Bronchial epithelial cell (primary cell): ENCODE measurements around the gene EEPD1. TPM values are rescaled to one million over a fixed set of nuclear protein-coding genes. Genes with fewer than 3 reads are reported as not detected.

Experiments used
- DNase-seq: peaks from one replicate; pipeline ENCODE4 v3.0.0-alpha.2; 2010; ENCODE audit warnings: low read depth
- FAIRE-seq: peaks from 2 replicates; lab custom pipeline; 2011; peaks lifted over from hg19 to GRCh38; lab: Jason Lieb, UNC
- H3K27me3 ChIP-seq: 2 replicates; pipeline ENCODE4 v1.5.1; 2011; ENCODE audit warnings: low read length; ENCODE audit not compliant: control insufficient read depth, insufficient read depth
- H3K36me3 ChIP-seq: 2 replicates; pipeline ENCODE4 v1.5.1; 2011; ENCODE audit warnings: low read length; ENCODE audit not compliant: control insufficient read depth, insufficient read depth
- H3K4me3 ChIP-seq: 2 replicates; pipeline ENCODE4 v1.5.1; 2011; ENCODE audit warnings: mild to moderate bottlenecking, low read depth, low read length, control low read depth
- total RNA-seq: library from RNA; depleted of rRNA; stranded (reverse); fragments of >200 nt; gene quantifications from 2 replicates; pipeline ENCODE4 v1.2.1, GENCODE V29; 2014
- TF ChIP-seq, protein P1 (sequence below): IDR thresholded peaks from 2 replicates; pipeline ENCODE4 v1.5.1; 2011; ENCODE audit warnings: mild to moderate bottlenecking, moderate library complexity, low read length, control low read depth, inconsistent platforms; ENCODE audit not compliant: insufficient read depth, severe bottlenecking

EEPD1 gene
- total RNA-seq, 1 donor from 2014 or later, result 2.9 TPM

DNA sequence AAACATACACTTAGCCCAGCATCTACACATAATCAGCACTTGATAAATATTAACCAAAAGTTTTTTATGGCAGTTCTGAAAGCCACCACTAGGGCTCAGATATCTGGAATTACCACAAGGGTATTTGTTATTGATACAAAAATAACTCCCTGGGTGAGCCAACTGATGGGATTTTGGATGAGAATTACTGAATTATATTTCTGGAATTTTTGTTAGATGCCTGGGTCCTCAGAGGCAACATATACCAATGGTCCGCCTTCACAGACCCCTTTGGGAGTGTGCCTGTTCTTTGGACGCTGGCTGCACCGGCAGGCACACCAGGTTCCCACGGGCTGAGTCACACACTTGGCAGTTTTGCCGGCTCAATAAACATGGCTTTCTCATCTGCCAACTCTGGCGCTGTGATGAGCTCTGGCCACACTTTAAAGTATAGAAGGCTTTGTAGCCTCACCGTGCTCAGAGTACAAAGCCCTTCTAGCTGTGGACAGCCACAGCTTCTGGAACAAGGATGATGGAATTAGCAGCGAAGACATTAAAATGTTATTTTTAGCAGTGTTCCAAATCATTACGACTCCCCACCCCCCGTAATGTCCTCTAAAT is 24.5 kb upstream of the EEPD1 start:
- no peak for FAIRE-seq
- TF ChIP-seq, protein P1, sequence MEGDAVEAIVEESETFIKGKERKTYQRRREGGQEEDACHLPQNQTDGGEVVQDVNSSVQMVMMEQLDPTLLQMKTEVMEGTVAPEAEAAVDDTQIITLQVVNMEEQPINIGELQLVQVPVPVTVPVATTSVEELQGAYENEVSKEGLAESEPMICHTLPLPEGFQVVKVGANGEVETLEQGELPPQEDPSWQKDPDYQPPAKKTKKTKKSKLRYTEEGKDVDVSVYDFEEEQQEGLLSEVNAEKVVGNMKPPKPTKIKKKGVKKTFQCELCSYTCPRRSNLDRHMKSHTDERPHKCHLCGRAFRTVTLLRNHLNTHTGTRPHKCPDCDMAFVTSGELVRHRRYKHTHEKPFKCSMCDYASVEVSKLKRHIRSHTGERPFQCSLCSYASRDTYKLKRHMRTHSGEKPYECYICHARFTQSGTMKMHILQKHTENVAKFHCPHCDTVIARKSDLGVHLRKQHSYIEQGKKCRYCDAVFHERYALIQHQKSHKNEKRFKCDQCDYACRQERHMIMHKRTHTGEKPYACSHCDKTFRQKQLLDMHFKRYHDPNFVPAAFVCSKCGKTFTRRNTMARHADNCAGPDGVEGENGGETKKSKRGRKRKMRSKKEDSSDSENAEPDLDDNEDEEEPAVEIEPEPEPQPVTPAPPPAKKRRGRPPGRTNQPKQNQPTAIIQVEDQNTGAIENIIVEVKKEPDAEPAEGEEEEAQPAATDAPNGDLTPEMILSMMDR, result peak; percentile 48
- H3K27me3 ChIP-seq, result no peaks in the 10 kb centered on the region
- DNase-seq, result peak; percentile 85
- no peaks in the 10 kb centered on the region for H3K36me3 ChIP-seq
- no peak overlapping the region for H3K4me3 ChIP-seq

DNA sequence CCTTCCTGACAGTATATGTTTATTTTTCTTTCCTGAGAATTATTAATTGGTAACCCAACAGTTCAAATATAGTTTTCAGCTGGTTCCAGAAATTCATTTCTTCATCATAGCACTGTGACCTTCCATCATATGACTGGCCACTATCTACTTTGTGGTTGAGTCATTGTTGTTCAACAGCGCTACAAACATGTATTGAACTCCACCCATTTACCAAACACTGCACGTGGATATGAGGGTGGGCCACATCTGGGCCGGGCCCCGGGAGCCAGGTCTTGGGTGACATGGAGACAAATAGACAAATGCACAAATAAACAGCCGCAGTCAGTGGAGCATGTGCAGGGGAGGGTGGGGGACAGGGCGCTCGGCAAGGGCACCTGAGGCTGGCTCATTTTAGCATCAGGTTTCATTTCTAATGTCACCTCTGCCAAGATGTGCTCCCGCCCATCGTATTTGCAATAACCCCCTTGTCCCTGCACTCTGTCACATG is 24.0 kb upstream of the EEPD1 start:
- Histone ChIP-seq H3K27me3 (no peaks in the 10 kb centered on the region), H3K4me3 (no peak overlapping the region), H3K36me3 (no peaks in the 10 kb centered on the region)
- TF ChIP-seq, protein P1, result no peak
- DNase-seq (peak; percentile 76), FAIRE-seq (no peak)

DNA sequence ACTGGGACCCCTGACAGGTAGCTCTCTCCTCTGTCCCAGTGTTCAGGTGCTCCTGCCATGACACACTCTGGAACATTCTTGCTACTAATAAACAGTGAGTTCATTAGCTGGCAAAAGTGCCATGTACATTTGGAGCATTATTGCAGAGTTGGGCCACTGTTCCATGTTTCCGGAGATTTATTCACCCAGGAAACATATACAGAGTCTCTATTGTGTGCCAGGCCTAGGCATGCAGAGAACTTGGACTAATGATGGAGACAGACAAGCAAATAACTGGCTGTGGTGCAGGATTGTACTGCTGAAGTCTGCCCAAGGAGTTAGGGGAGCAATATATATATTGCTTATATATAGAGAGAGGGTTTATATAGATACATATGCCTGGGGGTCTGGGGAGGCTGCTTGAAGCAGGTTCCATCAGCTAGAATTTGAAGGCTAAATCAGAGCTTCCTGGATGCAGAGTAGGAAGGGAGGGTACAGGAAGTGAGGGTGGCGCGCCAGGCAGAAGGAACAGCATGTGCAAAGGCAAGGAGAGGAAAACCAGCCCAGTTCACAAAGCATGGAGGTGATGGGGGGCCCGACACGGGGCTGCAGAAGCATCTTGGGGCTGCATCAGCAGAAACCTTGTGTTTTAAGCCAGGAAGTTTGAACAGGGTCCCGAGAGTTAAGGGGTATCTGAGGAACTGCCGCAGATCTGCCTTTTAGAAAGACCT is 22.7 kb upstream of the EEPD1 start:
- no peak overlapping the region for H3K4me3 ChIP-seq
- DNase-seq (peak; percentile 24), FAIRE-seq (no peak)
- TF ChIP-seq, protein P1, result no peak
- no peaks in the 10 kb centered on the region for H3K36me3 ChIP-seq
- H3K27me3 ChIP-seq, result no peaks in the 10 kb centered on the region

DNA sequence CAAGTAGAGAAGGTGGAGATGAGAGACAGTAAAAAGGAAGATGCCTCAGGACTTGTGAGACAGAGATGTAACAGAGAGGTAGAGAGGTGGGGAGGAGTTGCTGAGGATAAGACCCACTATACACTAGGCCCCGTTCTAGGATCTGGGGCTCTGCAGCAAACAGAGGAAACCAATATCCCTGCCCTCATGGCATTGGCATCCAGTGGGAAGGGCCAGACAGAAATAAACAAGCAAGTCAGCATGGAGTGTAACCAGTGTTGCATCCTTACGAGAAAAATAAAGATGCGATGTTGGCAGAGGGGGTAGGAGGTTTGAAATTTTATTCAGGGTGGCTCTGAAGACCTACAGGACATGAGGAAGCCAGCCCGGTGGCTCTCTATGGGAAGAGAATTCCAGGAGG is 22.0 kb upstream of the EEPD1 start:
- TF ChIP-seq, protein P1, result no peak
- FAIRE-seq, result no peak
- peak; percentile 29 for DNase-seq

DNA sequence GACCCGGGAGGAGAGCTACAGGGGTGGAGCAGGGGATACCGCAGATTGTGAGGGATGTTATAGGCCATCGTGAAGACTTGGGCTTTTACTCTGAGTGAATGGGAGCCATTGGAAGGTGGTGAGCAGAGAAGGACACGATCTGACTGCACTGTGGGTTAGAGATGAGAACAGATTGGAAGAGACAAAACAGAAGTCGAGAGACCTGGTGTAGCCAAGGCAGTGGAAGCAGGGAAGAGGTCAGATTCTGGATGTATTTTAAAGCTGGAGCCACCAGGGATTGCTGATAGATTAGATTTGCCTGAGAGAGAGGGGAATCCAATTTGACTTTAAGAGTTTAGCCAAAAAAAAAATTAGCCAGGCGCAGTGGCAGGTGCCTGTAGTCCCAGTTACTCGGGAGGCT is 21.6 kb upstream of the EEPD1 start:
- TF ChIP-seq, protein P1, result no peak
- FAIRE-seq, result no peak
- H3K27me3 ChIP-seq, result no peaks in the 10 kb centered on the region

More for the DNA sequence above, 22.0 kb upstream of the EEPD1 start:
- Histone ChIP-seq H3K36me3 (no peaks in the 10 kb centered on the region), H3K27me3 (no peaks in the 10 kb centered on the region), H3K4me3 (no peak overlapping the region)

More for the DNA sequence above, 21.6 kb upstream of the EEPD1 start:
- H3K4me3 ChIP-seq, result no peak overlapping the region
- no peak for DNase-seq
- no peaks in the 10 kb centered on the region for H3K36me3 ChIP-seq
